ENCODE data around the gene PERCC1. TPM values are rescaled to one million over a fixed set of nuclear protein-coding genes. Genes with fewer than 3 reads are reported as not detected.

PERCC1 gene
- total RNA-seq, 1 donor from 2014 or later: not detected

- Histone ChIP-seq H3K9ac (no peak overlapping the region), H3K4me2 (no peak overlapping the region), H2AFZ (replicated peaks) (no peak overlapping the region), H3K9me3 (ENCODE audit: low read depth) (no peaks in the 10 kb centered on the region), H3K4me1 (no peaks in the 10 kb centered on the region), H3K27me3 (no peaks in the 10 kb centered on the region), H3K4me3 (no peak overlapping the region), H3F3A (ENCODE audit: low read depth) (no peaks in the 10 kb centered on the region), H3K27ac (no peak overlapping the region), H3K36me3 (no peaks in the 10 kb centered on the region), H4K20me1 (ENCODE audit: low read depth) (no peaks in the 10 kb centered on the region), H3K79me2 (ENCODE audit: low read depth) (no peaks in the 10 kb centered on the region)
- Mint-ChIP-seq H3K27ac (no peak overlapping the region), H3K27me3 (ENCODE audit: insufficient read depth, low read depth) (peaks cover 3% of the 10 kb centered on the region), H3K36me3 (peaks cover 6% of the 10 kb centered on the region), H3K4me3 (no peak overlapping the region), H3K4me1 (no peaks in the 10 kb centered on the region), H3K9me3 (no peaks in the 10 kb centered on the region)
- DNase-seq (ENCODE audit: low spot score): no peak
- TF ChIP-seq CTCF (IDR thresholded peaks at IDR 0.05) (no peak), EZH2 (IDR thresholded peaks at IDR 0.05) (no peak), EZH2phosphoT487 (IDR thresholded peaks at IDR 0.05) (no peak)
Measured at GRCh38 chr16:1450841-1451240, 20.0 kb downstream of the PERCC1 start.

GRCh38 chr16:1451702-1452392 lies 21.0 kb downstream of the PERCC1 start:
- Mint-ChIP-seq H3K4me1 (no peaks in the 10 kb centered on the region), H3K27me3 (ENCODE audit: insufficient read depth, low read depth) (peaks cover 3% of the 10 kb centered on the region), H3K4me3 (no peak overlapping the region), H3K9me3 (no peaks in the 10 kb centered on the region), H3K36me3 (peaks cover 6% of the 10 kb centered on the region), H3K27ac (peak overlapping the region; percentile 87)
- TF ChIP-seq EZH2phosphoT487 (IDR thresholded peaks at IDR 0.05): no peak
- no peak for TF ChIP-seq CTCF (IDR thresholded peaks at IDR 0.05)
- no peak for TF ChIP-seq EZH2 (IDR thresholded peaks at IDR 0.05)
- no peaks in the 10 kb centered on the region for H3K4me1 ChIP-seq
- H3F3A ChIP-seq (ENCODE audit: low read depth): no peaks in the 10 kb centered on the region
- H3K36me3 ChIP-seq: no peaks in the 10 kb centered on the region
- H3K4me2 ChIP-seq: no peak overlapping the region
- no peak for DNase-seq (ENCODE audit: low spot score)
- H3K9me3 ChIP-seq (ENCODE audit: low read depth): no peaks in the 10 kb centered on the region
- H2AFZ ChIP-seq (replicated peaks): no peak overlapping the region
- H3K27ac ChIP-seq: no peak overlapping the region
- H4K20me1 ChIP-seq (ENCODE audit: low read depth): no peaks in the 10 kb centered on the region
- H3K9ac ChIP-seq: no peak overlapping the region
- no peak overlapping the region for H3K4me3 ChIP-seq
- no peaks in the 10 kb centered on the region for H3K27me3 ChIP-seq
- no peaks in the 10 kb centered on the region for H3K79me2 ChIP-seq (ENCODE audit: low read depth)

DNA sequence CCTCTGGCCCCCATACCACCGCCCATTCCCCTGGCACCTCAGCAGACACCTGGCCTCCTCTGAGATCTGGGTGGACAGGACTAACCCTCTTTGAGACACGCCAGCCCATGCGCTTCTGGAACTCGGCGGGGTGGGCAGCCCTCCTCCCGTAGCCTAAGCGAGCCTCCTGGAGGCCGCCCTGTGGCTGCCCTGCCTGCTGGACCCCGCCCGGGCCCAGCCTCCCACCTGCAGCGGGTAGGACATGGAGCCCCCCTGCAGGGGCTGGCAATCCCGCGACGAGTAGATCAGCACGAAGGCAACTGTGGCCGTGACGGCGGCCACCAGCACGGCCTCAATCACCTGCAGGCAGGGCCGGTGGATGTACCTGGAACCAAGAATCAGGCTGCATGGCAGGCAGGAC lies 21.7 kb downstream of the PERCC1 start:
- H3K27ac Mint-ChIP-seq: no peak overlapping the region
- no peaks in the 10 kb centered on the region for H3K4me1 ChIP-seq
- H3K36me3 Mint-ChIP-seq: peaks cover 6% of the 10 kb centered on the region
- no peaks in the 10 kb centered on the region for H4K20me1 ChIP-seq (ENCODE audit: low read depth)
- H3K4me3 ChIP-seq: no peak overlapping the region
- DNase-seq (ENCODE audit: low spot score): no peak
- no peaks in the 10 kb centered on the region for H3K9me3 ChIP-seq (ENCODE audit: low read depth)
- TF ChIP-seq EZH2 (IDR thresholded peaks at IDR 0.05) (no peak), CTCF (IDR thresholded peaks at IDR 0.05) (no peak), EZH2phosphoT487 (IDR thresholded peaks at IDR 0.05) (no peak)
- H3F3A ChIP-seq (ENCODE audit: low read depth): no peaks in the 10 kb centered on the region
- no peak overlapping the region for H3K4me2 ChIP-seq
- no peaks in the 10 kb centered on the region for H3K79me2 ChIP-seq (ENCODE audit: low read depth)
- no peaks in the 10 kb centered on the region for H3K27me3 ChIP-seq
- peaks cover 3% of the 10 kb centered on the region for H3K27me3 Mint-ChIP-seq (ENCODE audit: insufficient read depth, low read depth)
- no peak overlapping the region for H3K27ac ChIP-seq
- no peaks in the 10 kb centered on the region for H3K9me3 Mint-ChIP-seq
- no peak overlapping the region for H2AFZ ChIP-seq (replicated peaks)
- H3K4me1 Mint-ChIP-seq: no peaks in the 10 kb centered on the region
- no peaks in the 10 kb centered on the region for H3K36me3 ChIP-seq
- H3K9ac ChIP-seq: no peak overlapping the region
- no peak overlapping the region for H3K4me3 Mint-ChIP-seq
